Measurements from ENCODE around the gene GPR158.

- TF ChIP-seq SNAI2 (CRISPR knock-in tag; IDR thresholded peaks at IDR 0.05), result no peak
- TF ChIP-seq ZFP30 (CRISPR knock-in tag; IDR thresholded peaks at IDR 0.05), result no peak
- TF ChIP-seq TSHZ2 (CRISPR knock-in tag; IDR thresholded peaks at IDR 0.05), result no peak
- no peak for TF ChIP-seq RARB (CRISPR knock-in tag; IDR thresholded peaks at IDR 0.05)
Measured at GRCh38 chr10:25357269-25357668, 182.5 kb downstream of the GPR158 start.
